Coronary artery (tissue), 2 donors: Measurements from ENCODE around the gene IRS2.

Experiments
- DNase-seq: peaks from one replicate; pipeline ENCODE4 v3.0.0-alpha.2; 2017; ENCODE audit warnings: low spot score
- H3K27ac ChIP-seq, 2 donors: fragments of 200-600 bp; sonication (generic); one replicate each; pipeline ENCODE4 v1.5.1; 2016 to 2019
- H3K4me3 ChIP-seq: fragments of 200-600 bp; sonication (generic); 2 replicates; pipeline ENCODE4 v1.5.1; 2016; ENCODE audit warnings: mild to moderate bottlenecking, moderate library complexity
- CTCF ChIP-seq: fragments of 200-600 bp; sonication (generic); IDR thresholded peaks from one replicate; pipeline ENCODE4 v1.5.1; 2019; ENCODE audit warnings: antibody characterized with exemption

Gene IRS2

GRCh38 chr13:109704771-109705635 is 81.4 kb downstream of the IRS2 start:
- Histone ChIP-seq H3K4me3 (no peak overlapping the region), H3K27ac (peak overlapping the region in 1 of 2 donors; percentile 71)
- DNase-seq = no peak
- TF ChIP-seq CTCF = no peak

- DNase-seq = no peak
- no peak for TF ChIP-seq CTCF
- Histone ChIP-seq H3K4me3 (no peak overlapping the region), H3K27ac (no peak overlapping the region)
These were observed 83.1 kb downstream of the IRS2 start for GRCh38 chr13:109703250-109703649.
